ENCODE data around the gene RAB15.
A peak's percentile ranks its signal among the peaks of the same experiment; 100 is the strongest.
"Not testable (repeated sequence)": the region's sequence is repeated elsewhere in the genome, so short reads cannot be mapped to it uniquely, and the experiment has no call there.

RAB15 gene

DNA sequence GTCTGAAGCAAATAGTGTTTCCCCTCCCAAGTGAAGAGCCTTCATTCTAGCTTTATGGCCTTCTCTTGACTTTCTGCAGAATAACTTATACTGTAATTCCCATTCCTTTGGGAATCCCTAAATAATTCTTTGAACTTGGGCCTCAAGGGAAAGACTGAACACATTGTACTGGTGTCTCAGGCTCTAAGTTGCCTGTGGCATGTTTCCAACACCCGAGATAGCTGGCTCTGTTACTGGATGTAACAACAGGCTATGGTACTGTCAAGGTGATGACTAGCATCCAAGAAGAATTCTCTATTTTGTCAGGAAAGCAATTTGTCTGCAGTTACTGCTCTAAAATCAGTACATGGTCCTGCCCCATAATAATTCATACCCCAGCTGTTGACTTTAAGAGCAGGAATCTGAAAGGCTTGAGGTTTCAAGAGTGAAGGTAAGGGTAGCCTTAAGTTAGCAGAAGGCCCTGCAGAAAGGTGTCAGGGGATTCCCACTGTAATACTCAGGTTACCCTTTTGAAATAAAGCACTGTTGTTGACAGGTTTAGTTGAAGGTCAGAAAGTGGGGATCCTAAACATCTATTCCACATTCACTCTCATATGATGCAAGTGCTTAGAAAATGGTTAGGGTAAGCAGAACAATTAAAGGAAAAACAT is 34.8 kb downstream of the RAB15 start:
- DNase-seq: no peak

DNA sequence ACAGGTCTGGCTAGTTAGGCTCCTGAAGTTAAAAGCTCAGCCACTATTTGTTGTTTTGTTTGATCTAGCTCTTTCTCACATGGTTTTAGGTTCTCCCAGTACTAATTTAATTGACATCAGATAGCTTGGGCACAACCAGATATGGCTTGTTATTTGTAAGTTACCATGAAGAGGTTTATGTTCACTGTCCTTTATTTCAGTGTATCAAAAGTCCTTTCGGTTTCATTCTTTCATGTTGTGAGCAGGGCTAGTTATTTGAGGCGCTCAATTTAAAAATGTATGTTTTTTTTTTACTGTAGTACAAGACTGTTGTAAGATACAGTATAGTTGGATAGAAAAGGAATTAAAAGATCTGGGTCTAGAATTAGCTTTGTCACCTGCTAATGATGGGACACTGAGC is 36.6 kb downstream of the RAB15 start:
- no peak for DNase-seq

DNA sequence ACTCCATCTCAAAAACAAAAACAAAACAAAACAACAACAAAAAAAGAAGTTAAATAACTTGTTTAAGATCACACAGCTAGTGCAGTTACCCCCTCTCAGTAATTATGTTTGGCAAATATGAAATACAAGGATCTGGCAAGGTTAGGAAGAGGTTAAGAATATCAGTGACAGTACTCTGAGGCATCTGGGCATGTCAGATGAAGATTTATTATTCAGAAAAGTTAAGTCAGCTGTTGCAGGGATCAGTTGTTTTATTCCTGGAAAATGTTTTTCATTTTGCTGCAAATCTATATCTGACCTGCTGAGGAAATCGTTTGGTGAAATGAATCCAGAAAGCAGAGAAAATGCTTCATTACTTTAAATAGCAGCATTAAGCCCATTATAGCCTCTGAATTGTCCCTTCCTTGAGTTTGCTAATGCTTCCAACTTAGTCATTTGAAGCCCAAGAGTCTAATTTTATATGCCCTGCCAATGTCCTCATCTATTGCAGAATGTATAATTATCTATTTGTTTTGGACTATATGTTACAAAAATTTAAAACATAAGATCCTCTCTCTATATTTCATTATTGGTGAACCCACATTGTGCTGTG is 37.7 kb downstream of the RAB15 start:
- no peak for DNase-seq

DNA sequence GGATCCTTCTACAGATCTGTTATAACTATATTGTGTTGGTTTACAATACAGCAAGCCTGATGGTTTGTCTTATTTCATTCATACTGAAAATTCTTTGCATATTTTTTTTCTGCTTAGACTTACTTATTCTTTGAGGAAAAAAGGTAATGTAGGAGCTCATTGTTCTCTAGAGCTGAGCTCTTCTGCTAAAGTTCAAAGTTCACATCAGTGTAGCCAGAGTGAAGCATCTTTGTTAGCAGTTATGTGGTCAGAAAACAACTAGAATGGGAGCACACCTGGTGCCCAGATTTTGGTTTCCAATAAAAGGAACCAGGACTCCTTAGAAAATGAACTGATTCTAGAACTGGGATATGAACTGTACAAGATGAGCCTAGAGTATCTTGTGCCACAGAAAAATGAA is 39.9 kb downstream of the RAB15 start:
- DNase-seq: no peak

DNA sequence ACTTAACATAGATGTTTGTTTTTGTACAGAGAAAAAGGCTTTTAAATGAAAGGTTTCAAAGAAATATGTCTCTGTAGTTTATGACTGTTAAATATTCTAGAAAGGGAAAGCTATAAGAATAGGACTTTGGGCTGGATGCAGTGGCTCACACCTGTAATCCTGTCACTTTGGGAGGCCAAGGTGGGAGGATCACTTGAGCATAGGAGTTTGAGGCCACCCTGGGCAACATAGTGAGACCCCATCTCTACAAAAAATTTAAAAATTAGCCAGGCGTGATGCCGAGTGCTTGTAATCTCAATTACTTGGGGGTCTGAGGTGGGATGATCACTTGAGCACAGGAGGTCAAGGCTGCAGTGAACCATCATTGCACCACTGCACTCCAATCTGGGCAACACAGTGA is 41.0 kb downstream of the RAB15 start:
- no peak for DNase-seq

DNA sequence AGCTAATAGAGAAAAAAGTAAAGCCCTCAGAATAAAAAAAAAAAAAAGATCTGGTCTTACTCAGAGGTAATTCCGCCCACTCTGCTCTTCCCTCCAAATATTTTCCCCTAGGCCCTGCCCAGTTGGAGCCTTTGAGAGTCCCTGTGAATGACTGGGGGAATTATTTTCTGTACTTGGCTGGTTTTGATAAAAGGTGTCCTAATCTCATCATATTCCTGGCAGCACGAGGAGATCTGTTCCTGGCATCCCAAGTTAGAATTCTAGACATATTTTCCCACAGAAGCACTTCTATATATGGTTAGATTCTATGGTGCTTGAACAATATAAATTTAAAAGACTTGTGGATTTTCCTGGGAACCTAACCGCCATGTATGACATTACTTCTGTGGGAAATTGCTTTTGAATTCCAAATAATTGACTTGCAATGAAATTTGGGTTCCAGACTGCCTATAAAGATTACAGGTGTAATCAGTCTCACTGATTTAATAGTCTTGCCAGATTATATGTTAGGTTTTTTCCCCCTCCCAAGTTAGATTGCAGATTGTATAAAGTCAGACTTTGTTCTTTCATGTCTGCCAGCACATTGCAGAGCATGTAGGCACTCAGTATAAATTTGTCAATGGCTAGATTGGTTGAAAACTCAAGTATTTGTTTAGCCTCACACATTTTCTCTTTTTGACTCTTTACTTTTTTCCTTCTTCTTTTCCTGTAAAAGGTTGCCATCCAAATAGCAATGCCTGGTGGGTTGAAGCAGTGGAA is 41.9 kb downstream of the RAB15 start:
- peak; percentile 66 for DNase-seq

DNA sequence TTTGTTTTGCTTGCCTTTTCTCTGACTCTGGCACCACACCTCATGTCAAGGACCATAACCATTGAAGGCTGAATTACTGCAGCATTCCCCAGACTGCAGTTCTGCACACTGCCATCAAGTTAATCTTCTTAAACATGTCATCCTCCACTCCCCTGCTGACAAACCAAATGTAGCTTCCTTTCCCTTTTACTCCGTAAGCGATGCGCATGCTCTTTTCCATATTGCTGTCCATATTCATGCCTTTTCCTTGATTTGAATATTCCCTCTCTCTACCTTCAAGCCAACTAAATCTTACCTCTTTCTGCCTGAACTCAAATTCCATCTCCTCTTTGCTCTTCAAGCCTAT is 43.1 kb downstream of the RAB15 start:
- DNase-seq: no peak

DNA sequence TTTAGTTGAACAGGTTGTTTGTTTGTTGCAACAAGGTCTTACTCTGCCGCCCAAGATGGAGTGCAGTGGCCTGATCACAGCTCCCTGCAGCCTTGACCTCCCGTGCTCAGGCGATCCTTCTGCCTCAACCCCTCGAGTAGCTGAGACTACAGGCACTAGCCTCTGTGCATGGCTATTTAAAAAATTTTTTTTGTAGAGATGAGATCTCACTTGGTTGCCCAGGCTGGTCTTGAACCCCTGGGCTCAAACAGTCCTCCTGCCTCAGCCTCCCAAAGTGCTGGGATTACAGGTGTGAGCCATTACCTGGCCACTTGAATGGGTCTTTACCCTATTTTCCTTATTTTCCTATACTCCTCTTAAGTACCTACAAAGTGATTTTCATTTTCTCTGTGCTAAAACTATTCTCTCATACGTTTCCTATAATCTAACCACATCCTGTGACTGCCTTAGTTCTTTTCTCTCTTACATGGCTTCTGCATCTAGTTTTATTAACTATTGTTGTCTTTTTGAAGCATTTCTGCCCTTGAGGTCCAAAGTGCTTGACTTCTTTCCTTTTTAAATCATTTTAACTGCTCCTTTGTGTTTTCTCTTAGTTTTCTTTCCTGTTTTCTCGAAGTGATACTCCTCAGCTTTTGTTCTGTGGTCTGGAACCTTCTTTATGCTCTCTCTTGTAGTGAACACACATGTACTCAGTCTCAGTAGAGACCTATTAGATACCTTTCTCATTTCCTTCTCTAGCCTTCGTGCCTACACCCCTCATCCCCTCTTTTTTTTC is 43.7 kb downstream of the RAB15 start:
- no peak for DNase-seq

DNA sequence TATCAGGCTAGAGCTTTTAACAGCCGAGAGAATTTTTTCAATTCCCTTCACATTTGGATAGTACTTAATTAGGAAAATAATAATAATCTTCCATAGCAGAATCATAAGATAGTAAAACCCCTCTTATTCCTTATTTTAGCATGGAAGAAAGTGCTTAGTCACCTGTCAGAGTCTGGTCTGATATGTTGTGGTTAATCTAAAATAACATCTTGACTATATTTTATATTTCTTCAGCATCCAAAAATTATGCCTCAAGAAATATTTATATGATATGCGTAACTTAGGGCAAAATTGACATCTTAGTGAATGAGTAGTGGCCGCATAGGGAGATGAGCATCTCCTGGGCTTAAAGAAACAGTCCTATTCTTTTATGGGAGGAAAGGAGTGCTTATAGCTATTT is 45.1 kb downstream of the RAB15 start:
- DNase-seq: no peak

DNA sequence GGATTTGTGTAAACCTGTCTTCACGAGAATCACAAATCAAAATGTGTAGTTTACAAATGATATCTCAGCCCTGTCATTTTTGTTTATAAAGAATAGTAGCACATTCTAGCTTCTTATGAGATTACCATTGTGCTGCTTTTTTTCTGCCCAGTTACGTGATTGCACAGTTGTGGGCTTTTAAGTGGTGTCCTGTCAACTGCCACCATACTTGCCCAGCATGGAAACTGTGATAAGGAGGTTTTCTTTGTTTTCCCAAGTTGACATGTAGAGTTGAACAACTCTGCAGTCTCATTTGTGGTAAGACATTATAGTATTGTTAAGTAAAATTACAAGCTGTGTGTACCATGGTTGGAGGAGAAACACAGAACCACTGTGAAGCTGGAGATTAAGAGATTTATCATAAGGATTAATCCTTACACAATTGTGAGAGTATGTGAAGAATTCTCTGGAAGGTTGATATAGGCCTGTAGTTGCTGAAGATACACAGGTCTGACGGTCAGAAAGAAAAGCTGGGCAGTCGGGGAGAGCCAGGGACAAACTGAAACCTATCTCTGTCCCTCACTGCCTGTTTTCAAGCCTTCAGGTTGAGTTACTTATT is 45.6 kb downstream of the RAB15 start:
- DNase-seq: no peak

DNA sequence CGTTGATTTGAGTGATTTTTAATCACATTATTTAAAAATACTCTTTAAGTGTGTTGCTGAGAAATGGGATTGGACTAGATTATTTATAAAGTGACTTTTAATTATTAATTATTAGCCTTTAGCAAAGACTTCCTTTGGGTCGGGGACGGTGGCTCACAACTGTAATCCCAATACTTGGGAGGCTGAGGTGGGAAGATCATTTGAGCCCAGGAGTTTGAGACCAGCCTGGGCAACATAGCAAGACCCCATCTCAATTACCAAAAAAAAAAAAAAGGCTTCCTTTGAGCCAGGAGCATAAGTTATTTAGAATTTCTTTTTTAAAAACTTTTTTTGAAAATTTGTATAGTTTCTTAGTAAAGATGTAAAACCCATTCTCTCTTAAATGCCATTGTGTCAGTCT is 49.1 kb downstream of the RAB15 start:
- no peak for DNase-seq

DNA sequence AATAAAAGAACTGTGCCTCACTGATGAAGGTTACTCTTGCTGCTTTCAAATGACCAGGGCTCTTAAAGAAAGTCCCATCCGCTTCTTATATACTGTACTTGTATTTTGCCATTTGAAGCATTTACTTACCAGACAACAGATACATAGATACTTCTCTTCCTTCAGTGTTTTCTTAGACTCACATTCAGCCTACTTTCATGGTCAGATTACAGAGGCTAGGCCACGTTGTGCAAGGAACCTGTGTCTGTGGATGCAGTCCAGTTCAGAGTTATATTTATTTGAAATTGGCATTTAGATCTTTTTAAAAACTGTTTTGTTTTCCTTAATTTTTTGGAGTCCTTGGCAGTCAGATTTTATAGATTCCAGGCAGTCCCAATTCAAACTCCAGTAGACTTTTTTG is 51.7 kb downstream of the RAB15 start:
- no peak for DNase-seq

DNA sequence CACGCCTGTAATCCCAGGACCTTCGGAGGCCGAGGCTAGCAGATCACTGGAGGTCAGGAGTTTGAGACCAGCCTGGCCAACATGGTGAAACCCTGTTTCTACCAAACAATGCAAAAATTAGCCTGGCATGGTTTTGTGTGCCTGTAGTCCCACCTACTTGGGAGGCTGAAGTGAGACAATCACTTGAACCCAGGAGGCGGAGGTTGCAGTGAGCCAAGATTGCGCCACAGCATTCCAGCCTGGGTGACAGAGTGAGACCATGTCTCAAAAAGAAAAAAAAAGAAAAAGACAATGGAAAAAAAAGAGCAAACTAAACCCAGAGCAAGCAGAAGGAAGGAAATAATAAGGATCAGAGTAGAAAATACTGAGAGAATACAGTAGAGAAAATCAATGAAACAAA is 52.5 kb downstream of the RAB15 start:
- no peak for DNase-seq

DNA sequence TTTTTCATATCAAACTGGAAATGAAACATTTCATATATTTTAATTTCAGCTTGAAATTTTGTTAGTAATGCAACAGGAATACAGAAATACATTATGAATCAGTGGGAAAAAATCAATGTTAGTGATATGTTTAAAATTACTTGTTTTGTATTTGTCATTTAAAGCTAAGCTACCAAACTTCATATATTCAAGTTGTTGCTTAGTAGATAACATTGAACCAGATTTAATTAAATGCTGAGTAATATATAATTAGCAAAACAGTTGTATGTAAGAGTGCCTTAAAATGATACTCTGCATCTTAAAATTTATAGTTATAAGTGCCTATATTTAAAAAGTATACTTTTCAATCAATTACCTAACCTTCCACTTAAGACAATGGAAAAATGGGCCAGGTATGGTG is 52.9 kb downstream of the RAB15 start:
- no peak for DNase-seq

DNA sequence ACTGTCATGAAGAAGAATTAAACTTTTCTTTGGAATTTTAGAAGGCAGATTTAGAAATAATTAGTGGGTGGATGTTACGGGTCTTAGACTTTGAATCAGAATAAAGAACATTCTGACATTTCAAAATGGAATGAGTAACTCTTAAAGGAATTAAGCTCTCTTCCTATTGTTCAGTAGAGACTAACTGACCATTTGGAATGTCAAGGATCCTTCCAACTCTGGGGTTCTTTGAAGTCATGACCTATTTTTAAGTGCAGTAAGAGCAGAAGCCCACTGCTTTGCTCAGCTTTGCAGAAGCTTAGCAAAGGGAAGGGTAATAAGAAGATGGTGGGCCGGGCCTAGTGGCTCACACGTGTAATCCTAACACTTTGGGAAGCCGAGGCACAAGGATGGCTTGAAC is 53.9 kb downstream of the RAB15 start:
- DNase-seq: no peak

DNA sequence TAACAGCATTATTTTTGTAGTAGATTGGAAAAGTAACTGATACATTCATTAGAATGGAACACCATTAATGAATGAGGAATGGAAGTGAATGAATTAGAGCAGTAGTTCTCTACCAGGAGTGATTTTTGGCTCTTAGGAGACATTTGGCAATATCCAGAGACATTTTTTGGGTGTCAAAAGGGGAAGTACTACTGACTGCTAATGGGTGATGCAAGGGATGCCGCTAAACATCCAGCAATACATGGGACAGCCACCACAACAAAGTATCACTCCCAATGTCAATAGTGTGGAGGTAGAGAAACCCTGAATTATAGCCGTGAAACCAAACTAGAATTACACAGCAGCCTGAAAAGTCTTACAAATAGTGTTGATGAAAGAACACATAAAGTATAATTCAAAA is 56.3 kb downstream of the RAB15 start:
- no peak for DNase-seq

DNA sequence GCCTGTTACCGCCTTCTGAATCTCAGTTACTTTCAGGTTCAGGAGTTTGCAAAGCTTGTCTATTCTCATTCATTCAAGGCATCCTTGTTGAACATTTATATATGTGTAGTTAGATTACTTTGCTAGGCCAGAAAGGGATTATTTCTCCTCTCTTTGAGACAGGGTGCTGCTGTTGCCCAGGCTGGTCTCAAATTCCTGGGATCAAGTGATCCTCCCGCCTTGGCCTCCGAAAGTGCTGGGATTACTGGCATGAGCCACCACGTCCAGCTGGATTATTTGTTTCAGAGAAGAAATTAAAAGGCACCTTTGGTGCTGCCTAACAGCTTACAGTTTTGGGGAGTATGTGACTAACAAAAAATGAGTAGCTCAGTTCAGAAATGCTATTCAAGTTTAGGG is 57.1 kb downstream of the RAB15 start:
- DNase-seq: no peak

DNA sequence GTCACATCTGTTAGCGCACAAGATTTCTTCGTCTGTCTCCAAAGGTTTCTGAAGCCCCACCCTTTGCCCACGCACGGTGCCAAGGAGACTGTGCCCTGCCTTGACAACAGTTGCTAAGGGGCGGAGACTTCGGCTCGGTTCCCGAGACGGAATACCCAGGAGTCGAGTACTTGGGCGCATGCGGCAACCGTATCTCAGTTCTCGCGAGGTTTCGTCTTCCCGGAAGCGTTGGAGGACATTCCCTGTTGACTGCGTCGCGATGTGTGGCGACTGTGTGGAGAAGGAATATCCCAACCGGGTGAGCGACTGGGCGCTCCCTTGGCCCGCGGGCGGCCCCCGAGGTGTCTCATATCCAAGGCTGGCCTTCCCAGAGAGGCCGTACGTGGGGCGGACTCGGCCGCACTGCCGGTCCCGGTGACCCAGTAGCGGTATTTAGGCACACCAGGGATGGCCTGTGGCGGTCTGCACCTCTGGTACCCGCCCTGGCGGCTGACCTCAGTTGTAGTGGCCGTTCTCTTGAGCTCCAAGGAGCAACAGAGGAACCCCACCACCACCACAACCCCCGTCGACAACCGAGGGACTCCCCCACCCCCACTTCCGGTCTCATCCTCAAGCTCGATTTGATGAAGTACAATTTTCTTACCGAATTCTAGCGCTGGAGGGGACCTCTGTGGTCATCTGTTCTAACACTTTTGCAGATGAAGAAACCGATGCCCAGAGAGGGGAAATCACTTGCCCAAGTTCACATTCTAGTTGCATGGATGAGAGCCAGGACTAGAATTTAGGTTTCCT is 57.7 kb downstream of the RAB15 start, which contains the start of gene CHURC1:
CHURC1 (plus strand) TSS at position 219 of the 792 bp plus-strand sequence; CDS start at position 260, 41 bp downstream.
- DNase-seq: peak; percentile 98

DNA sequence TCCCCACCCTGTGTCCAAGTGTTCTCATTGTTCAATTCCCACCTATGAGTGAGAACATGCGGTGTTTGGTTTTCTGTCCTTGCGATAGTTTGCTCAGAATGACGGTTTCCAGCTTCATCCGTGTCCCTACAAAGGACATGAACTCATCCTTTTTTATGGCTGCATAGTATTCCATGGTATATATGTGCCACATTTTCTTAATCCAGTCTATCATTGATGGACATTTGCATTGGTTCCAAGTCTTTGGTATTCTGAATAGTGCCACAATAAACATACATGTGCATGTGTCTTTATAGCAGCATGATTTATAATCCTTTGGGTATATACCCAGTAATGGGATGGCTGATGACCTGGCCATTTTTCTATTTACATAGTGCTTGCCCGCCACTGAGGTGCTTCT is 58.7 kb downstream of the RAB15 start:
- not testable (repeated sequence) for DNase-seq

DNA sequence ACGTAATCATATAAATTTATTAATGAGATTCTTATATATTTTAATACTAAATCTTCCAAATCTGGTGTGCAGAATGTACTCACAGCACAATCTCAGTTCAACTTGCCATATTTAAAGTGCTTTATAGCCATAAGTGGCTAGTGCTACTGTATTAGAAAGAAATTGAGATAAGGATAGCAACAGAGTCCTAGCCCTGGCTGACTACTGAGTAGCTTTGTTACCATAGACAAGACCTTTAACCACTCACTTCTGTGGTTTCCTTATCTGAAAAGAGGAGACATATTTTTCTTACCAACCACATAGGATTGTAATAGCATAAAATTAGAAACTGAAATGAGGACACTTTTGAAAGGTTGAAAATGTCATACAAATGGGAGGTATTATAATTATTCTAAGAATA is 59.9 kb downstream of the RAB15 start:
- DNase-seq: no peak

DNA sequence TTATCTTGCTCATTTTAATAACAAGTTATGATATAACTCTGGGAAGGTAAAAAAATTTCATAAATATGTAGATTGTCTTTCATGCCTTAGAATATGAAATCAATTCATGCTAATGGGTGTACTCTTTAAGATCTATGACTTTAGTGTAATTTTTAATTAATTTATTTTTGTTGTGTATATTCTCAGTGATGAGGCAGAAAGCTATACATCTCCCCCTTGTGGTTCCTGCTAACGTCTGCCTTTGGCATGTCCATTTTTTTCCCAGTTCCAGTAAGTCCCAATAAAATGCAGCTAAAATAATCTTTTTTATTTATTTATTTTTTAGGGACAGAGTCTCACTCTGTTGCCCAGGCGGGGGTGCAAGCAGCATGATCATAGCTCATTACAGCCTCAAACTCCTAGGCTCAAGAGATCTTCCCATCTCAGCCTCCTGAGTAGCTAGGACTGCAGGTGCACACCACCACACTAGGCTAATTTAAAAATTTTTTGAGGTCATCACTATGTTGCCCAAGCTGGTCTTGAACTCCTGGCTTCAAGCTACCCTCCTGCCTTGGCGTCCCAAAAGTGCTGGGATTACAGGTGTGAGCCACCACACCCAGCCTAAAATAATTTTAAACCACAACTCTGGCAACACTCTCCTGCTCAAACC is 61.2 kb downstream of the RAB15 start:
- peak; percentile 31 for DNase-seq

DNA sequence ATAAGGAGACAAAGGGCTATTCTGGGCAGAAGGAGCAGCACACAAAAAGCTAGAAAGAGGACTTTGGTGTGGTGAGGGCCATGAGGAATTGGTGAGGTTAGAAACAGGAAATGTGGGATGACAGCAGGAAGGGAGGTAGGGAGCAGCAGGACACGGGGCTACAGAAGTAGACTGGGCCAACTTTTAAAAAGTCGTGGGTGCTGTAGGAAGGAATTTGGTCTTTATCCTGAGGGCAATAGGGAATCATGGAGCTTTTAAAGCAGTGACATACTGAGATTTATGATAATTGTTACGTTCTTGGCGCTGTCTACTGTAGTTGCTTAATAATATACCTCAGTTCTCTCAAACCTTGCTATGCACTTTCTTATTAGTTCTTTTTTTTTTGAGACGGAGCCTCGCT is 66.1 kb downstream of the RAB15 start:
- DNase-seq: no peak

All from fibroblast of skin of abdomen (primary cell).